Stimulated activated CD8-positive, alpha-beta memory T cell treated with anti-CD3 and anti-CD28 coated beads, Interleukin-4, amount 100 ng/mL, for 48 hours (primary cell): ENCODE measurements around the gene HABP4.

ENCODE experiments used
- DNase-seq: peaks from one replicate; pipeline ENCODE4 v3.0.0-alpha.2; 2020

Gene HABP4

DNA sequence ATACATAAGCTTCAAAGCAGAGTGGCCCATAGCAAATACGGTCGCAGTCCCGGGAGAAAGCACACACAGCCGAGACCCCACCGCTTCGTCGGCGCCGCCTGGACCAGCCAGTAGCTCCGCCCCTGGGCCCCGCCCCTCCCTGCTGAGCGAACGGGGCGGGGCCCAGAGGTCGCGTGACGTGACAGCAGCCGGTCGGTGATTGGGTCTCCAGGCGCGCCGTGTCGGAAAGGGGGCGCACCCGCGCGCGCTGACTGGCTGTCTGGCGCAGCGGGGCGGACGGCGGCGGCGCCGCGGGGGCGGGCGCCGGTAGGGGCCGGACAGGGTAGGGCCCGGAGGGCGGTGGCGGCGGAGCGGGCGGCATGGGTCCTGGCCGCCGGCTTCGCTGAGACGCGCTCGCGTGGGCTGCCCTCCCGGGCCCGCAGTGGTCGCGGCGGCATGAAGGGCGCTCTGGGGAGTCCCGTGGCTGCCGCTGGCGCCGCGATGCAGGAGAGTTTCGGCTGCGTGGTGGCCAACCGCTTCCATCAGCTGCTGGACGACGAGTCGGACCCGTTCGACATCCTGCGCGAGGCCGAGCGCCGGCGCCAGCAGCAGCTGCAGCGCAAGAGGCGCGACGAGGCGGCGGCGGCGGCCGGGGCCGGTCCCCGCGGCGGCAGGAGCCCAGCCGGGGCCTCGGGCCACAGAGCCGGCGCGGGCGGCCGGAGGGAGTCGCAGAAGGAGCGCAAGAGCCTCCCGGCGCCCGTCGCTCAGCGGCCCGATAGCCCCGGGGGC is at the start of gene HABP4:
Gene HABP4 (plus strand): TSS at position 325 of the 768 bp plus-strand sequence. CDS start 111 bp downstream, at position 436.
- peak; percentile 97 for DNase-seq

GRCh38 chr9:96408409-96409280 is 41.3 kb upstream of the HABP4 start:
- no peak for DNase-seq

- DNase-seq = no peak
Observed at GRCh38 chr9:96411129-96411838, 38.7 kb upstream of the HABP4 start.

- no peak for DNase-seq
Observed at GRCh38 chr9:96412174-96412913, 37.6 kb upstream of the HABP4 start.

- DNase-seq = no peak
Observed at GRCh38 chr9:96413302-96414221, 36.4 kb upstream of the HABP4 start.

GRCh38 chr9:96417051-96417586 is 32.9 kb upstream of the HABP4 start:
- peak; percentile 95 for DNase-seq

DNA sequence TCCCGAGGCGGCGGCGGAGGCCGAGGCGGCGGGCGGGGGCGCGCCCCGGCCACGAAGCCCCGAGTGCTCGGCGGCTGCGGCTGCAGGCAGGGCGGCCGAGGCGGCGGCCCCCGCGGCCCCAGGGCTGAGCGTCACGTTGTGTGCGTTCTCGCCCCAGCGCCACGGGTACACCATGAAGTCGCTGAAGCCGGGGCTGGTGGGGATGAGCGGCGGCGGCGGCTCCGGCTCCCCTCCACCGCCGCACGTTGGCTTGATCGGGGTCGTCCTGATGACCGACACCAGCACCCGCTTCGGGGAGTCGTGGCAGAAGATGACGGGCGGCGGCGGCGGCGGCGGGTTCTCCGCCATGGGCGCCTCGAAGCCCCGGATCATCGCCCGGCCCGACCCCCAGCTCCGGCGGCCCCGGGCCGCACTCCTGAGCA is 32.3 kb upstream of the HABP4 start:
- peak; percentile 52 for DNase-seq

DNA sequence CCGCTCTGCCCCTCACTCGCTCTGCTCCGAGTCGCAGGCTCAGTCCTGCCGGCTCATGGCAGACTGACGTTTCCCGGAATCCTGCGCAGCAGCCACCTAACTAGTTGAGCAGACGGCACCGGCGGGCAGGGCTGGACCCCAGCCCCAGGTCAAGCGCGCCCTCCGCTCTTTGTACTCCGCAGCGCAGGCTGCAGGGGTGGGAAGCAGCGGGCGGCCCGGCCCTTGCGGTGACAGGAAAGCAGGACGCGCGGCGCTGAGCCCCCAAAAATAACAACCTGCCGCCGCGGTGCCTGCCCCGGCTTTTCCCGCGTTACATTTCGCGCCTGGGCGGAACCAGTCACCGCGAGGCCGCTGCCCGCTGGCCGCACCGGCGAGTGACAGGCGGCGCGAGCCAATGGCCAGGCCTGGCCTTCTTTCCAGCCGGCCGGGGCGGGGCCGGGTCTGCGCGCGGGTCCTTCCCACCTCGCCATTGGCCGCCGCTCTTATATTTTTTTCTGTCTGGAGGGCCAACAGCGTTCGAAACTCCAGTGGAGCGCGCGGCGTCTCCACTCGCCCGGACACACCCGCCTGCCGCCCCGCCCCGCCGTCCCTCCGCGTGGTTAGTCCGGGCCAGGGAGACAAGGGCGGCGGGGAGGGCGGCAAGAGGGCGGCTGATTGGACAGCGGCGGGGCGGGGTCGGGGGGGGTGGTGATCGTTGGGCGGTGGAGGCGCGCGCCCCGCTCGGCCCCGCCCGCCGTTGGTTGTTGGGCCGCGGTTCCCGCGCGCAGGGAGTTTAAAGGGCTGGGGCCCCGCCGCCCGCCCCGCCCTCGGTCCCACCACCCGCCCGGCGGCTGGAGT is 31.7 kb upstream of the HABP4 start, which contains the start of gene ZNF367:
Gene ZNF367 (minus strand): TSS at position 288 of the 837 bp plus-strand sequence. CDS start 338 bp downstream, outside the sequence.
- peak; percentile 94 for DNase-seq

GRCh38 chr9:96418920-96419690 is 30.9 kb upstream of the HABP4 start:
- peak; percentile 74 for DNase-seq

- no peak for DNase-seq
Observed at GRCh38 chr9:96419691-96419969, 30.3 kb upstream of the HABP4 start.

GRCh38 chr9:96420468-96421219 is 29.3 kb upstream of the HABP4 start:
- no peak for DNase-seq

DNA sequence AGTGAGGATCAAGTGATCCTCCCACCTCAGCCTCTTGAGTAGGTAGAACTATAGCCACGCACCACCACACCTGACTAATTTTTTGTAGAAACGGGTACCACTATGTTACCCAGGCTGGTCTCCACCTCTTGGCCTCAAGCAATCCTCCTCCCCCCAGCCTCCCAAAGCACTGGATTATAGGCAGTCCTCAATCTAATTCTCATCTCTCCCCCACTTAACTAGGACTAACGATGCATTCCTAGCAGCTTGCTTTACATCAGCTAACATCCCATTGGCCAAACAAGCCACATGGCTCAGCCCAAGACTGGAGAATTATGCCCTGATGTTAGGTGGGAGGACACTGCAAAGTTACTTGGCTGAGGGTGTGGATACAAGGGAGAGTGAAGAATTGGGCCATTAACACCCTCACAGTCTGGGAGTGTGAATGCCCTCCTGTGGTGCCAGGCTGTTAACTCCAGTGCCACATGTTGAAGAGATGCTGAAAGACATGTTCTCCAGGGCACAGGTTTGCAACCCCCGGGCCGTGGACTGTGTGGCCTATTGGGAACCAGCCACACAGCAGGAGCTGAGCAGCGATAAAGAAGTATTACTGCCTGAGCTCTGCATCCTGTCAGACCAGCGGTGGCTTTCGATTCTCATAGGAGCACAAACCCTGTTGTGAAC is 26.5 kb upstream of the HABP4 start:
- DNase-seq = no peak

- DNase-seq = no peak
Observed at GRCh38 chr9:96423985-96424336, 26.0 kb upstream of the HABP4 start.

- no peak for DNase-seq
Observed at GRCh38 chr9:96425500-96426169, 24.3 kb upstream of the HABP4 start.

- DNase-seq = no peak
Observed at GRCh38 chr9:96429732-96430131, 20.2 kb upstream of the HABP4 start.

GRCh38 chr9:96430377-96430776 is 19.6 kb upstream of the HABP4 start:
- no peak for DNase-seq

GRCh38 chr9:96435345-96435744 is 14.6 kb upstream of the HABP4 start:
- no peak for DNase-seq

DNA sequence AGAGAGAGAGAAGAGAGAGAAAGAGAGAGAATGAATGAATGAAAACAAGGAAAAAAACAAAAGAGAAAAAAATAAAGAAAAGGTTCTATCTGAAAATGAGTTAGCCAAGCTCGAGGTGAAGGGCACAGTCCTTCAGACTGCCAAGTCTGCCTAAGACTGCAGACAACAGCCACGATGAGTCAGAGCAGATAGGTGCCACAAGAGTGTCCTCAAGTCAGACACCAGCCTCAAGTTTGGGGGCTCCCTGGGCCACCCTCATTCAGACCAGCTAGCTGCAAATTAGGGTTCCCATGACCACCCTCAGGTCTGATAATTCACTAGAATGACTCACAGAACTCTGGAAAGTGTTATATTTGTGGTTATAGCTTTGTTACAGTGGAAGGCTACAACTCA is 13.9 kb upstream of the HABP4 start:
- DNase-seq = no peak
